Right hindlimb (tissue), 1 donor: ENCODE data around the gene CSF3.

ENCODE experiments used
- DNase-seq: peaks from one replicate; pipeline ENCODE4 v3.0.0-alpha.2; 2018

Gene CSF3

GRCh38 chr17:40025559-40025958 lies 10.3 kb downstream of the CSF3 start:
- DNase-seq = no peak

- DNase-seq = no peak
These were observed 11.0 kb downstream of the CSF3 start for GRCh38 chr17:40025991-40026815.

GRCh38 chr17:40026816-40027613 lies 11.8 kb downstream of the CSF3 start:
- DNase-seq = peak; percentile 86

- no peak for DNase-seq
These were observed 12.4 kb downstream of the CSF3 start for GRCh38 chr17:40027614-40028012.

DNA sequence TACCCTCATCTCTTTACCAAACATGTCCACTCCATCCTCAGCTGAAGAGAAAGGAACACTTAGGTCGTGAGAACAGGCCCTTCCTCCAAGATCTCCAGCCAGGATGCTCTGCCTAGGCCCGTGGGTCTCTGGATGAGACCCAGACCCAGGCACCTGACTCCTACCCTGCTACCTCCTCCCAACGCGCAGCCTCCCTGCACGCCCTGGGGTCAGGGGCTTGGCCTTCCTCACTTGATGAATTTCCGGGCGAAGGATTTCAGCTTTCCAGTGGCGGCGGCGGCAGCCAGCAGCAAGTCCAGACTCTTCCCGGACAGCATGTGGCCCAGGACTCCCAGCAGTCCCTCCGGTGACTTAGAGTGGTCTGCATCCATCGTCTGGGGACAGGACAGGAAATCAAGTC lies 13.4 kb downstream of the CSF3 start:
- DNase-seq = no peak

DNA sequence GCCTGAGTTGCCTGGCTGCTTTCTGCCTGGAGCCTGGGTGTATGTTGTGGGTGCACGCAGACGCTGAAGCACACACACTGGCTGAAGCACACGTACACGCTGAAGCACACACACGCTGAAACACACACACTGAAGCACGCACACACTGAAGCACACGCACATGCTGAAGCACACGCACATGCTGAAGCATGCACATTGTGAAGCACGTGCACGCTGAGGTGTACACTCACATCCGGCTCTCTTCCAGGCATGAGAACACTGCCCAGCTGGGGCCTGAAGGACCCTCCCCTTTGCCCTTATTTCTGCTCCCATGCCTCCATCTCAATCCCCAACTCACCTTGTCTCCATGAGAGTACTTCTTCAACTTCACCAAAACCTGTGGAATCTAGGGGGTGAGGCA lies 16.5 kb downstream of the CSF3 start:
- DNase-seq = no peak

DNA sequence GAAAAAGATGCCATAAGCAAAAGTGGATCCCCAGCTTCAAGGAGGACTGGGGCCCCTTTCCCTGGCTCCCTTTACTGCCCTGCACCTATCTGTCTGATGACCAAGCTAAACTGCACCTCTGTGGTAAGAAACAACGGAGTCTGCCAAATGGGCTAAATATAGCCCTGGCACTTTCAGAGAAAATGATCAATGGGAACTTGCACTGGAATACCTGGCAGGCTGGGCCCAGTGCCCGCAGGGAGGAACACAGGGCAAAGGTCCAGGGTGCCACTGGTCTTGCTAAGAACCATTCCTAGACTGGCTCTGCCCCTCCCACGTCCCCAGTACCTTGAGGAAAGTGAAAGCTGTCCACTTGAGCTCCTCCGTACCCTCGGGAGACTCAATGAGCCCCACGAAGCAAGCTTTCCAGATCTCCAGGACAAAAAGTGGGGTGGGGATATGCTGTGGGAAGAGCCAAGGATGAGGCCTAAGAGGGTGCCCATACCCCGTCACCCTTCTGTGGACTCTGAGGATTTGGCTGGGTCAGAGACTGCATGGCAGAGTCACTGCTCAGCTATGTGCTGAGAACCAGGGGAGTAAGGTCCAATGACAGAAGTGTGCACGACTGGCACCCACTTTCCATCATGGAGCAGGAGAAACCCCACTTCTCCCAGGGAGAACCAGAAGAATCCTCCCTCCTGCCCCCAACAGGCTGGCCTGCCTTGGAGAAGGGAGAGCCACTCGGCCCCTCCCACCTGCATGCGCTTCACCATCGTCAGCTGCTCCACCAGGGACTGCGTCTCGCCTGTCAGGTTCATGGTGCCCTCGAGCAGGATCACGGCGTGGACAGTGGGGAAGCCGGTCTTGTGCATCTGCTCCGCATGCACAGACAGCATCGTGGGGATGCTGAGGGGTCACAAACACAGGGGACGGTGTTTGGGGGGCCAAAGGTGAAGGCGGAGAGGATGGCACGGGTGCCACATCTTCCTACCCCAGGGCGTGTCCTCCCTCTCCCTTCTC lies 17.4 kb downstream of the CSF3 start:
- DNase-seq = no peak

- no peak for DNase-seq
These were observed 18.1 kb downstream of the CSF3 start for GRCh38 chr17:40033339-40033738.

GRCh38 chr17:40034426-40035161 lies 19.4 kb downstream of the CSF3 start:
- DNase-seq = no peak

GRCh38 chr17:40035162-40035559 lies 19.9 kb downstream of the CSF3 start:
- DNase-seq = no peak

DNA sequence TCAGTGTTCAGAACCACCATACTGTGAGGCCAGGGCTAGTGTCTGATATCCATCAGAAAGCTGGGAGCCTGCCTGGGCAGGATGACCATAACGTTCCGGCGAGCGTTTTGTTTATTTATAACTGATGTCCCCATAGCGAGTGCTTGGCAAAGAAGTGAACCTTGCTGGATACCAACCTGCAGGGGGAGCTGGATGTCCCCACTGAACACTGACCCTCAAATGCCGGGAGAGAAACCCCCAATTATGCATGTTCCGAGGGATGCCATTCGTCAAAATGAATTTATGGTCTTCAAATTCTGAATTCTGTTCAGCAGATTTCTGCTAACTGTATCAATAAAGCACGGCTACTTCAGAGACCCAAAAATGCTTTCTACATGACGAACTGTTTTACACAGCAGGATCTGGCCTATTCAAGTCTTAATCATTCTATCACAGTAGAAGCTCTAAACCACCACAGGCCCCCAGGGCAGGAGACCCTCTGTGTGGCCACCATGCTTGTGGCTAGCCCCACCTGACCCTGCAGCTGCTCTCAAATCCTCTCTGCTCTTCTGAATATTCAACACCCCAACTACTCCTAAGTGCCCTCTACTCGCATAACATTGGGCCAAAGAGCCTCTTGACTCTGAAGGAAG lies 23.8 kb downstream of the CSF3 start:
- DNase-seq = peak; percentile 83

- no peak for DNase-seq
These were observed 26.0 kb downstream of the CSF3 start for GRCh38 chr17:40041196-40041595.

GRCh38 chr17:40056379-40057015 lies 41.3 kb downstream of the CSF3 start:
- DNase-seq = no peak

DNA sequence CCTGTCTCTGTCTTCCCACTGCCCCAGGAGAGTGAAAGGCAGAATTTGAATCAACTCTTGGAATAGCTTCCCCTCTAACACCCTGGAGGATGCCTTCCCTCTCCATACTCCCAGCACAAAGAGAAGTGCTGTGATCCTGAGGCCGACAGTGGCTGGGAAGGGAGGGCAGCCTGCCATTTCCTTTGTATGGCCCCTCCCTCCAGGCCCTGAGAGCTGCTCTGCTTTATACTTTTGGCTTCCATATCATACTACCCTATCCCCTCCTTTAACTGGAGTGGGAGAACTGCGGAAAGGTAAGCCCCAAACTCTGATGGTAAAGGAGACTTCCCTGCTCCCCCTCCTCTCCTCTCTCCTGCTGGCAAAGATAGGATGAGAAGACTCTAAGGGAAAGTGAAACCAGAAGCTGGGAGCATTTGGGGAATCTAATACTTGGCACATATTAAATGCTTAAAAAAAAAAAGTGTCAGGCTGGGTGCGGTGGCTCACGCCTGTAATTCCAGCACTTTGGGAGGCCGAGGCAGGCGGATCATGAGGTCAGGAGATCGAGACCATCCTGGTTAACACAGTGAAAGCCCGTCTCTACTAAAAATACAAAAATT lies 43.0 kb downstream of the CSF3 start:
- peak; percentile 63 for DNase-seq

DNA sequence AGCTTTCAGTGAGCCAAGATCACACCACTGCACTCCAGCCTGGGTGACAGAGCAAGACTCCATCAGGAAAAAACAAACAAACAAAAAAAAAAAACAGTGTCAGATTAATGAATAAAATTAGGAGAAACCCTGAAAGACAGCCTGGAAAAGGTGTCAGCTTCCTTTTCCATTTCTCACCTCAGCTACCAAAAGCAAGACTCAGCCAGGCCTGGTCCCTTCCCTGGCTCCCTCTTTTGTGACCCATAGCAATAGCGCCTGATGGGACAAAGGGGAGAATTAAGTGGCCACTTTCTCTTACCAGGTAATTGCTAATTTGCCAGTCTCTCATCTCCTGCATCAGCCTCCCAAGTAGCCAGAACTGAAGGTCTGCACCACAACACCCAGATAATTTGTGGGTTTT lies 43.6 kb downstream of the CSF3 start:
- no peak for DNase-seq

GRCh38 chr17:40059729-40060475 lies 44.7 kb downstream of the CSF3 start:
- no peak for DNase-seq

DNA sequence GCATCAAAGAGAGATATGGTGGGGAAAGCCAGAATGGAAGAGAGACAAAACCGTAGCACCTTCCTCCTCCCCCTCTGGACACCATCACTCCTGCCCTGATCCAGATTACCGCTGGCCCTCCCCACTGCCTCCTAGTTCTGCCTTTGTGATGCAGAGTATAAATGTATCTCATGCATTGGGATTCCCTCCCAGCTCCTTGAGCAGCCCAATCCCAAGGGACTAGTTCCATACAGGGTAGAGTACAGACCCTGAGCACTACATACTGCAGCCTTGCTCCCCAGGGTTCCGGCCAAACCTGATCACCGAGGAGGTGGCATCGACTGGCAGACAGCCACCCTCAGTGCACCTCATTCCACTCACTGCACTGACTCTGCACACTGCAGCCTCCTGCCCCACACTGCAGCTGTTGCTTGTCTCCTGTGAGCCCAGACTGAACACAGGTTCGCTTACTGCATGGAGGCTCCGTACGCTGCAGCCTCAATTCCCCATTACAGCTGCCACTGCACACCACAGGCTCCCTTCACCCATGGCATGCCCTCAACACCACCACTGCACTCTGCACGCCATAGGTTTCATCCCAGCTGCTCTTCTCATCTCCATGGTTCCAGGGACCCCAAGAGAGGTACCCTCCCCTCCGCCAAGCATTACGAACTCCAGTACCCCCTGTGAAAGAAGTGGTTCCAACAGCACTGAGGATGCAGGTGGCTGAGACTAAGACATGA lies 45.8 kb downstream of the CSF3 start:
- no peak for DNase-seq

- DNase-seq = no peak
These were observed 46.4 kb downstream of the CSF3 start for GRCh38 chr17:40061609-40062038.
